ENCODE data around the gene VSIR.

Gene VSIR

DNA sequence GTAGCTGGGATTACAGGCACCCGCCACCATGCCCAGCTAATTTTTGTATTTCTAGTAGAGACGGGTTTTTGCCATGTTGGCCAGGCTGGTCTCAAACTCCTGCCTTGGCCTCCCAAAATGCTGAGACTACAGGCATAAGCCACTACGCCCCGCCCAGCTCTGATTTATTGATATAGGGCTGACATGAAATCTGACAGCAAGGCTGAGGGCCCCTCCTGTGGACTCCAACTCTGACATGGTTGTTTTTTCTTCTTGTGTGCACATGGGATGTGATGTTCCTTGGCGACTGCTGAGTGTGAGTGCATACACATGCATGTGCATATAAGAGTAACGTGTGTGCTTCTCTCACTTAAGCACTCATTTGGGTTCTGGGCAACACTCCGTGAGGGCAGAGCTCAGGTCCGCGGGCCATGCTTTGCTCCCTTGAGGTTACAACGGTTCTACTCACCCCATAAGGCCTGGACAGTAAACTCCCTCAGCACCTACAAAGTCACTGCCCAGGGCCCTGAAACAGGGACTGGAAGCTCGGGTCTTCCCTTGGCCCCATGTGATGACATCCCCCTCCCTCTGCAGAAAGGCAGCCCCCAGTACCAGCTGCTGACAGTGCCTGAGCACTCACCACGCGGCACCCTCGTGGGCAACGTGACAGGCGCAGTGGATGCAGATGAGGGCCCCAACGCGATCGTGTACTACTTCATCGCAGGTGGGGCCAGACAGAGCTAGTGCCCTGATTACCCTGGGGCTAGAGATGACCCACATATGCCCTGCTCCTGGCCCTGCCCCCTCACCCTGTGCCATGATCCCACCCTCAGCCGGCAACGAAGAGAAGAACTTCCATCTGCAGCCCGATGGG is 33.6 kb upstream of the VSIR start:
- no peak for DNase-seq (ENCODE audit: low read depth in 2 of 2)

DNA sequence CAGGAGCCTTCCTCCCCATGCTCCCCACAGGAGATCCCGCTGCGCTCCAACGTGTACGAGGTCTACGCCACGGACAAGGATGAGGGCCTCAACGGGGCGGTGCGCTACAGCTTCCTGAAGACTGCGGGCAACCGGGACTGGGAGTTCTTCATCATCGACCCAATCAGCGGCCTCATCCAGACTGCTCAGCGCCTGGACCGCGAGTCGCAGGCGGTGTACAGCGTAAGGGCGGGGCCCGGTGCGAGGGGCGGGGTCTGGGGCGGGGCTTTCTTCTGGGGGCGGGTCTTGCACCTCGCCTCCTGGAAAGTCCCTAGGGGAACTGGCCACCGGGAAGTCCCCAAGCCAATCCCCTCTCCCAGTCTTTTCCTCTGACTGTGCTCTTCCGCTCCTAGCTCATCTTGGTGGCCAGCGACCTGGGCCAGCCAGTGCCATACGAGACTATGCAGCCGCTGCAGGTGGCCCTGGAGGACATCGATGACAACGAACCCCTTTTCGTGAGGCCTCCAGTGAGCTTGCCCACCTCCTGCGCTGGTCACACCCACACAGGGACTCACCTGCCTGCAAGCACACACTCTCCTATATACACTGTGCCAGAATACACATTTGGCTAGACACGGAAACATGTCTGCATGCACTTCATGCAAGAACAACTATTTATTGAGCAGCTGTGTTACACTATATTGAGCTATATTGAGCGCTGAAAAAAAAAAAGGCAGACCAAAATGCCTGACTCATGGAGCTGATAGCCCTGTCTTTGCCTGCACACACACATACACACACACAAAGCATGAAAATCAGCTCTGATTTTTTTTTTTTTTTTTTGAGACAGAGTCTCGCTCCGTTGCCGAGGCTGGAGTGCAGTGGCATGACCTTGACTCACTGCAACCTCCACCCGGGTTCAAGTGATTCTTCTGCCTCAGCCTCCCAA is 32.7 kb upstream of the VSIR start:
- DNase-seq (ENCODE audit: low read depth in 2 of 2): no peak

DNA sequence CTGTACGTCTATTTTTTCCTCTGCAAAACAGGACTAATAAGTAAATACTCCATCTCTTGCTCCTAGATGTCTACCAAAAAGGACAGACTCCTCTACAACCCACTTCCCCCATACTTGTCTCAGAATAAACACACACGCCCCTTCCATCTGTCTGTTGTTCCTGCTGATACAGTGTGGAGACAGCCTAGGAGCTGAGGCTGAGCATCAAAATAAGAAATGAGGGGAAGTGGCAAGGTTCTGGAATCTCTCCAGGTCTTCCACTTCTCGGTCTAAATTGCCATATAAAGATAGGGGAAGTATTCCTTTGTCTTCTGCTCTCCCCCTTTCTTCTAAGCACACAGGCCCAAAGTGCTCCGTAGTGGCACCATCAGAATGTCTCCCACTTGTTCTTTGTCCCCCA is 30.8 kb upstream of the VSIR start:
- DNase-seq (ENCODE audit: low read depth in 2 of 2): no peak

DNA sequence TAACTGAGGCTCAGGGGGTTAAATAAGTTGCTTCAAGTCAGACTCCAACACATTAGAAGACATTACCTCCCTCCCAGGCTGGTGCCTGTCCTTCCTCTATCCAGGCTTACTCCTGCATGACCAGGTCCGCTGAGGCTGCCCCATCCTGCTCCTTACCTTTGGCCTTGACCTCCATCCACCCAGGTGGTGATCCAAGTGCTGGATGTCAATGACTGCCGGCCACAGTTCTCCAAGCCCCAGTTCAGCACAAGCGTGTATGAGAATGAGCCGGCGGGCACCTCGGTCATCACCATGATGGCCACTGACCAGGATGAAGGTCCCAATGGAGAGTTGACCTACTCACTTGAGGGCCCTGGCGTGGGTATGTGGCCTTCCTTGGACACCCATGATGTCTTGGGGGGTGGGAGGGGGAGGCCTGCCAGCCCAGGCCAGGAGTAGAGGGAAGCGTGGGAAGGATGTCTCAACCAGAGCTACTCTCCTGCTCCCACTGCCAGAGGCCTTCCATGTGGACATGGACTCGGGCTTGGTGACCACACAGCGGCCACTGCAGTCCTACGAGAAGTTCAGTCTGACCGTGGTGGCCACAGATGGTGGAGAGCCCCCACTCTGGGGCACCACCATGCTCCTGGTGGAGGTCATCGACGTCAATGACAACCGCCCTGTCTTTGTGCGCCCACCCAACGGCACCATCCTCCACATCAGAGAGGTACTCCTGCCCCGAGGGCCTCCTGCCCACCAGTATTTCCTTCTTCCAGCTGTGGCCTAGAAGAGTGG is 29.6 kb upstream of the VSIR start:
- DNase-seq (ENCODE audit: low read depth in 2 of 2): no peak

DNA sequence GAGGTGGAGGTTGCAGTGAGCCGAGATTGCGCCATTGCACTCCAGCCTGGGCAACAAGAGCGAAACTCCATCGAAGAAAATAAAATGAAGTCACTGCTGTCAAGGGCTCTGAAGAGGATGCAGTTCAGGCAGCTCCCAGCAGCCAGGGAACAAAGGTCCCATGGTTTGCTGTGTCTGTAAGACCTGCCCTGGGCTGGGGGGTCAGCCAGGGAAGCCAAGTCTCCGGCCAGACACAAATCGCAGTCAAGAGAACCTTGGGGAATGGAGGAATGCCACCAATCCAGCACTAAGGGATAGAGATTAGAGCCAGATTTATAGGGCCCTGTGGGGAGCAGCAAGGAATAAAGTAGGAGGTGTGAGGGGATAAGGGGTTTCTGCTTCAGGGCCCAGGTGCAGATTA is 28.9 kb upstream of the VSIR start:
- no peak for DNase-seq (ENCODE audit: low read depth in 2 of 2)

DNA sequence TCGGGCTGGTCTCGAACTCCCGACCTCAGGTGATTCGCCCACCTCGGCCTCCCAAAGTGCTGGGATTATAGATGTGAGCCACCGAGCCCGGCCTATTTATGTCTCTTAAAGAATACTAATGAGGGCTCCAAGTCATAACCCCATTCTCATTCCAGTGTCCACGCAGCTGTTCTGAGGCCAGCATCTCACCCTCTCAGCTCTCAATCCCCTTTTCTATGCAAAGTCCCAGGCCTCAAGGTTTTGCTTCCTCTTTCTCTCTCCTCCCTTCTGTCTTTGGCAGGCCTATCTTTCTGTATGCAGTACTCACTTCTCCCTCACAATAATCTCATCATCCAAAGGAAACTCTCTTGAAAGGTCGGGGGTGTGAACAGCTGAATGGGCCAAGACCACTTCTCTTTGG is 28.0 kb upstream of the VSIR start:
- no peak for DNase-seq (ENCODE audit: low read depth in 2 of 2)

DNA sequence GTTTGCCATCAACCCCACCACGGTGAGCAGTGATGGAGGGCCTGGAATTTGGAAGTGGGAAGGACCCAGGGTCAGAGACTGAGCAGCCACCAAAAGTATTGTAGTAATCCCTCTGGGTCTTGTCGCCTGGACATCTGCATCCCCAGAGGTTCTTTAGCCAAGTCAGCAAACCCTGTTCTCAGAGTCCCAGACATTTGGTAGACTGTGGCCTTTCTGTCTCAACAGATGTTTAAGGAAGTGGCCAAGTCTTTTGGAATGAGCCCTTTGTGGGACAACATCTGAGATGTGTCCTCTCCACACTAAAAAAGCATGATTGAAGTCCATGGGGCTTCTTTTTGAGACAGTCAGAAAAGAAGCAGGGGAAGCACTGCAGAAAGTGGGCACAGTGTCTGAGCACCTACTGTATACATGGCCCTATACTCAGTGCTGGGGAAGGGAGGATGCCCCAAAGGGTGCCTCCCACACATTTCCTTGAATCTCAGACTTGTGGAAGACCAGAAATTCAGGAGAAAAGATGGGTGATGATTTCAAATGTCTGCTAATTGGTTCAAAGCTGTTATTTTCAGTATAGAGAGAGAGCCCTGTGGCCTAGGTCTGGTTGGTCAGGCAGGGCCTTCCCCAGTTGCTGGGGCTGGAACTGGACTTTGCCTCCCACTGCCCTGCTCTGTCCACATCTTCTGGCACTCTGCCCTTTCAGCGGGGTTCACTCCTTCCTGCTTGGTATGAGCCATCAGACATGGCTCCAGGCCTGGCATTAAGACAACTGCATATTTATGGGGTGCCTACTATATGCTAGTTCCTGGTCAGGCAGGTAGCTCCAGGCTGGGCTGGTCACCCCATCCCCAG is 26.5 kb upstream of the VSIR start:
- no peak for DNase-seq (ENCODE audit: low read depth in 2 of 2)

DNA sequence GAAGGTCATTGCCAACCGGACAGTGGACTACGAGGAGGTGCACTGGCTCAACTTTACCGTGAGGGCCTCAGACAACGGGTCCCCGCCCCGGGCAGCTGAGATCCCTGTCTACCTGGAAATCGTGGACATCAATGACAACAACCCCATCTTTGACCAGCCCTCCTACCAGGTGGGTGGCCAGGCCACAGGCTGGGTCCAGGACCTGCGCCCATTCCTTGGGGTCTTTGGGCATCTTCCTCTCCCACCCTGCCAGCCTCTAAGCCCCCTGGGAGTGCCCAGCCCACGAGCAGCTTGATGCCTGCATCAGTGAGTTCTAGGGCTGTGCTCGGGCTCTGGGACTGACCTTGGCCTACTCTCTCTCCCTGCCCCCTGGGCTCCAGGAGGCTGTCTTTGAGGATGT is 25.8 kb upstream of the VSIR start:
- no peak for DNase-seq (ENCODE audit: low read depth in 2 of 2)

DNA sequence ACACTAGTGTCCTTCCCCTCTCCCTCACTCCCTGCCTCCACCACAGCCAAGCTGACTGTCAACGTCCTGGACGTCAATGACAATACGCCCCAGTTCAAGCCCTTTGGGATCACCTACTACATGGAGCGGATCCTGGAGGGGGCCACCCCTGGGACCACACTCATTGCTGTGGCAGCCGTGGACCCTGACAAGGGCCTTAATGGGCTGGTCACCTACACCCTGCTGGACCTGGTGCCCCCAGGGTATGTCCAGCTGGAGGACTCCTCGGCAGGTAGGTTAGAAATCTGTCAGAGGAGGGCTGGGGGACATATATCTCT is 24.9 kb upstream of the VSIR start:
- DNase-seq (ENCODE audit: low read depth in 2 of 2): no peak

DNA sequence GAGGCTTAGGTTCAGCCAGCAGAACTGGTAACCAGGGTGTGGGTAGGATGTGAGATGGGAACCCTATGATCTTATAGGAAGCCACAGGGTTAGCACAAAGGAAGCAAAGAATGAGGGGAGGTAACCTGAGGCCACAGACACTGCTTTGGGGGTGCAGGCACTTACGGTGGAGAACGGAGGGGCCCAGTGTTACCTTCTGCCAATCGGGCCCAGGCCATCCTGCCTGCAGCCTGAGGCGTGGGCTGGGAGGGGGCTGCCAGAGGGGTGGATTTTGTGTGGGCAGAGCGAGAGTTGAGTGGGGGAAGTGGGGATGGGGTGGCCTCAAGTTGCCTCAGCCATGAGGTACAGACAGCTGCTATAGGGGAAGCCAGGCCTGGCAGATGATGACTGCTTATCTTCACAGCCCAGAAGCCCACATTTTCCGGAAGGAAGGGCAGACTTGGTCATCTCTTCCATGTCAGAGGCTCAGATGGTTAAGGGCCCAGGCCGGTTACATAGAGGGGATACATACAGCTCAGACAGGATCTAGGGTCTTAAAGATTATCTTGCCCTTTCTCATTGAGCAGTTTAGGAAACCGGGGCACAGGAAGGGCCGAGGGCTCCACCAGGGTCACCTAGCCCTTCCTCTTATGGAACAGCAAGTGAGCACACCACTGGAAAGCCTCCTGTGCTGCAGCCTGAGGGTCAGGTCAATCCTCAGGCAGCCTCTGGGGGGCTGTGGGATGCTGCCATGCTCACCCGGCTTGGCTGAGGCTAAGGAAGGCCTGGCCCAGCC is 24.4 kb upstream of the VSIR start:
- DNase-seq (ENCODE audit: low read depth in 2 of 2): no peak

DNA sequence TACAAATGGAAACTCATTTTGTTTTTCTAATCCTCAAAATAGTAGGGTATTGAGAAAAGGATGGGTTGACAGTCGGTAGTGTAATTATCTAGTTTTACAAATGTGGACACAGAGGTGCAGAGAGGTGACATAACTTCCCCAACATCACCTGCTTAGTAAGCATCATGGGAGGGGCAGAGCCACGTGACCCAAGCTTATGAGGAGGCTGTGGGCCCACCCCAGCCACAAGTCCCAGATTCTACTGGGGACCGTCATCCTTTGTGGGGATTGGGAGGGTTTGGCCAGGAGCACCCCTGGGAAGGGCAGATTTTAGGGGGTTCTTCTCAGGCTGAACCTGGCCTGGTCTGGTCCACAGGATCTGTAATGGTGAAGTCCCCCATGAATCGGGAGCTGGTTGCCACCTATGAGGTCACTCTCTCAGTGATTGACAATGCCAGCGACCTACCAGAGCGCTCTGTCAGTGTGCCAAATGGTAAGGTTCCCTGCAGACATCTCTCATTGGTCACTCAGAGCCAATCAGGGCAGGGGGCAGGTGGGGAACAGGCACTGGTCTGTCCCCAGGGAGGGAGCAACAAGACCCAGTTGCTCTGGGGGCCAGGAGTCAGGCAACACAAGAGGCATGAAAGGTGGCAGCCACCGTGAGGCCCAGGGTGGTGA is 23.6 kb upstream of the VSIR start:
- no peak for DNase-seq (ENCODE audit: low read depth in 2 of 2)

DNA sequence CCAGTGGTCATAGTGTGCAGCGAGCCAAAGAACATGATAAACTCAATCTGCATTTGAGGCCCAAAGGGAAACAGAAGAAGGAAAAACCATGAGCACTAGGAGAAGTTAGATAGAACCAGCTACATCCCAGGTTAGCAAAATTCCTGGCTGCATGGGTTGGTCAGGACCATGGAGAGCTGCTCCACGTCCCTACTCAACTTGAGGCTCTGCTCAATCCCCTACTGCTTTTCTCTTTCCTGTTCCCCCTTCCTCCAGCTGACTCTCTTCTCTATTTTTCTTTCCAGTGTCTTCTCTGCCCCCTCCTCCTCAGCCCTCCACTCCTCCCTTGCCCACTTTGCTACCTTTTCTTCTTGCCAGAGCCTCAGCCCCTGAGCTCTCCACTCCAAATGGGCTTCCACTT is 21.9 kb upstream of the VSIR start:
- no peak for DNase-seq (ENCODE audit: low read depth in 2 of 2)

DNA sequence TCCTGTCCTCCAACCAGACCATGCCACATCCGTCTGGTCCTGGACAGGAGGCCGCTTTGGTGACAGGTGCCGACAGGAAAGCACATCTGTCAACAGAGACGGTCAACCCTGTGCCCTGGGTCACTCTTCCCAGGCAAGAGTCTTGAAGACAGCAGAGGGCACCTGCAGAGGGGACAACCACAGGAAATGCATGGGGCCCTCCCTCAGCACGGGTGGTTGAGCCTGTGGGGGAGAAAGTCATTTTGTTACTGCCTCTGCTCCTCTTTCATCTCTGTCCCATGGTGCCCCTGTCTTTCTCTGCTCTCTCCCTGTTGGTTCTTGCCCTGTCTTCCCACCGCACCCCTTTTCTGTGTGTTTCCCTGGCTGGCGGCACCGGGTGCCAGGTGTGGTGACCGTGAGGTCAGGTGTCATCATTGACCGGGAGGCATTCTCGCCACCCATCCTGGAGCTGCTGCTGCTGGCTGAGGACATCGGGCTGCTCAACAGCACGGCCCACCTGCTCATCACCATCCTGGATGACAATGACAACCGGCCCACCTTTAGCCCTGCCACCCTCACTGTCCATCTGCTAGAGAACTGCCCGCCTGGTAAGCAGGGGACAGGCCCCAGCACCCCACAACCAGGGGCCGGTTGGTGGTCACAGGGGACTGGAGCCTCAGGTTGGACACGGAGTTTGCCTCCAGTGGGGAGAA is 17.6 kb upstream of the VSIR start:
- DNase-seq (ENCODE audit: low read depth in 2 of 2): no peak

DNA sequence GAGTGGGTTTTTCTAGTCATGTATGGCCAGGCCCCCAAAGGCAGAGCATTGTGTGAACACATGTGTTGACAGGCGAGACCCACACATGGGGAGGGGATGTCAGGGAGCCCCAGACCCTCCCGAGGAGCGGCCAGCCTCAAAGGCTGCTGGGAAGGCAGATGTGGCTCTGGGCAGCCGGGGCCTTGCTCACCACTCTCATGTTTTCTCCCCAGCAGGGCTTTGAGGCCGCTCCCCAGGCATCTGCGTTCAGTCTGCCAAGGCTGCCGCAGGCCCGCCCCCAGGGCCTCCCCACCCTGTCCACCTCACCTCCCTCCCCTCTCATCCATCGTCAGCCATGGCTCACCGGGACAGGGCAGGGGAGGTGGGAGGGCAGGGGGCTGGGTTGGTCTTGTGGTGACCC is 16.6 kb upstream of the VSIR start:
- DNase-seq (ENCODE audit: low read depth in 2 of 2): no peak

DNA sequence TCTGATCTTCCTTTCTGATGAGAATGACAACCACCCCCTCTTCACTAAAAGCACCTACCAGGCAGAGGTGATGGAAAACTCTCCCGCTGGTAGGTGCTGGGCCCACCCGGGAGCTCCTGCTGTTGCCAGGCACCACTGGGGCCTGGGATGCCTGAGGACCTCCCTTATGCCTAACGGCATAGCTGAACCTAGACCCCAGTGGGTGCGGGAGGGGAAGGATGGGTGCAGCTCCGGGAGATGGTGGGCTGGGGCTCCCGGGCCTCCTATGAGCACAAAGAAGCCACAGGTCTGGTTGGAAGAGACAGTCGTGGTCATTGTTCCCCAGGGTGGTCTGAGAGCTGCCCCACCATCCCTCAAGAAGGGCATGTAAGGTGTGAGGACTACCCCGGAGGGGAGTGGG is 15.6 kb upstream of the VSIR start:
- no peak for DNase-seq (ENCODE audit: low read depth in 2 of 2)

DNA sequence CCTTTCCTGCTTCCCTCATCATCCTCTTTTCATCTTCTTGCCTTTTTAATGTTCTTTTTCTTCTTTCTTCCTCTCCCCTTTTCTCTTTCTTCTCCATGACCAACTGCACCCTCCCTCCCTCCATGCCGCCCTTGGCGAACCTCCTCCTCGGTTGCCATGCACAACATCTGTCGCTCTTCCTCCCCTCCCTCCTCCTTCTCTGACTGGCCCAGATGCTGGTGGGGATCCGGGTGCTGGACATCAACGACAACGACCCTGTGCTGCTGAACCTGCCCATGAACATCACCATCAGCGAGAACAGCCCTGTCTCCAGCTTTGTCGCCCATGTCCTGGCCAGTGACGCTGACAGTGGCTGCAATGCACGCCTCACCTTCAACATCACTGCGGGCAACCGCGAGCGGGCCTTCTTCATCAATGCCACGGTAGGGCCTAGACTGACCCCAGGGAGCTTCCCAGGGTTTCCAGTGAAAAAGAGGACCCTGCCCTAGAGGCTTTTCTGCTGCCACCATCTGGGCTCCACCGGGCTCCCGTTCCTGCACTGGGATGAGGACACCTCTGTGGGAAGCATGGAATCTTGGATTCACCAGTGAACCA is 11.5 kb upstream of the VSIR start:
- no peak for DNase-seq (ENCODE audit: low read depth in 2 of 2)

DNA sequence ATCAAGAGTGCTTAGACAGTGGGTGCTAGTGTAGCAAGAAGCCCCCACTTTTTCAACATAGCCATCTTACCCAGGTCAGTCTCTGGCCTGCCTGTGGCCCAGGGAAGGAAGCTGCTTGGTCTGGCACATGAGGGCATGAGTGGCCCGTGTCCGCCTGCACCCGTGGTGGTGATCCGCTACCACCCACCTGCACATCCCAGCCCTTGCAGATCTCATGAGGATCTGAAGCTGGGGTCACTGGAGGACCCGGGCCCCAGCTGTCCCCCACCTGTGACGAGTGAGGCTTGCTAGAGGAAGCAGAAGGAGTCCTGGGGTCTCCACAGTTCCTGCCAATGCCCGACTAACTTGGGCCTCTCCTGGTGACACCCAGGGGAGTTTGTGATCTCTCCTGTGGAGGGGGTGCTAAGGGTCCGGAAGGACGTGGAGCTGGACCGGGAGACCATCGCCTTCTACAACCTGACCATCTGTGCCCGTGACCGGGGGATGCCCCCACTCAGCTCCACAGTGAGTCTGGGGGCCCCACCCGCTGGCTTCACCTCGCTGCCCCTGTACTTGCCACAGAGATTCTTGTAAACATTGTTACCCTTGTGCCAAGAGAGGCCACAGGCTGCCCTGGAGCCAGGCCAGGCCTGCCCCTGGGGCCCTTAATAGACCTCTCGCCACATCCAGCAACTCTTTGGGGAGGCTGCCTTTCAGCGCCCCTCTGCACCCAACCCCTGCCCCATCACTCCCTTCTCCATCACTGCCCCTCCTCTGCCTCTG is 10.8 kb upstream of the VSIR start:
- no peak for DNase-seq (ENCODE audit: low read depth in 2 of 2)

DNA sequence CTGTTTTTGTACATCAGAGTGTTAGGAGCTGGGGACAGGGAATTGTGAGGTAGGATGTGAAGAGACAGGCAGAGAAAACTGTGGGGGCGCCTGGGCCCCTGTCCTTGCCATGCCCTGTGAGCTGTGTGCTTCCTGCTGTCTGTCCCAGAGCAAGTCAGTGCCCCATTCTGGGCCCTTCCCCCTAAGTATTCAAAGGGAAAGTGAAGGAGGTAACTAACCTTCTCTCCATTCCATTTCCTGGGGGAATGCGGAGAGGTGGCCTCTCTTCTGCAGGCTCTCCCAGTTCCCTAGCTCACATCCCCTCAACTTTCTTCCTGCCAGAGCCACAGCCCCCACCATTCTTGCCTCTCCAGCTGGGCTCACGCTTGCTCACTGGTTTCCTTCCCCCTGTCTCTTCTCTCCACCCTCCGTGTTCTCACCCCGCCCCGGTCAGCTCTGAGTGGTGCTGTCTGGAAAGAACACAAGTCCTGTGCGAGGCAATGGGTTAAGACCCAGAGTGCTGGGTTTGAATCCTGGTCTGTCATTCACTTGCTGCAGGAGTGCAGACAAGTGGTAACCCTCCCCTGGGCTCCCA is 9.7 kb upstream of the VSIR start:
- no peak for DNase-seq (ENCODE audit: low read depth in 2 of 2)

Data from stimulated activated CD4-positive, alpha-beta T cell treated with anti-CD3 and anti-CD28 coated beads, Interleukin-4, amount 100 ng/mL, for 48 hours (primary cell).